Memory B cell (primary cell): ENCODE results near the gene DRC1.
"Not testable (repeated sequence)": the region's sequence is repeated elsewhere in the genome, so short reads cannot be mapped to it uniquely, and the experiment has no call there.

Experiments
- ATAC-seq: fragments of 150-1000 bp; cut with Tn5 transposase; 2 replicates; pipeline ENCODE4 v1.10.0; 2021; ENCODE audit warnings: low read depth, mild to moderate bottlenecking, moderate library complexity
- DNase-seq, 2 donors: peaks; one replicate each; pipeline ENCODE4 v3.0.0; 2022; ENCODE audit warnings: low spot score in 2 of 2
- H3K27ac Mint-ChIP-seq: one replicate; pipeline ENCODE4 v1.8.0; 2022; ENCODE audit warnings: mild to moderate bottlenecking, moderate library complexity, mixed read lengths
- H3K27me3 Mint-ChIP-seq: one replicate; pipeline ENCODE4 v1.8.0; 2022; ENCODE audit warnings: mixed read lengths
- H3K36me3 Mint-ChIP-seq: one replicate; pipeline ENCODE4 v1.8.0; 2022; ENCODE audit warnings: mild to moderate bottlenecking, mixed read lengths
- H3K4me1 Mint-ChIP-seq: one replicate; pipeline ENCODE4 v1.8.0; 2022; ENCODE audit warnings: mixed read lengths
- H3K4me3 Mint-ChIP-seq: one replicate; pipeline ENCODE4 v1.8.0; 2022; ENCODE audit warnings: mild to moderate bottlenecking, moderate library complexity, mixed read lengths
- H3K9me3 Mint-ChIP-seq: one replicate; pipeline ENCODE4 v1.8.0; 2022; ENCODE audit warnings: mixed read lengths

Gene DRC1

DNA sequence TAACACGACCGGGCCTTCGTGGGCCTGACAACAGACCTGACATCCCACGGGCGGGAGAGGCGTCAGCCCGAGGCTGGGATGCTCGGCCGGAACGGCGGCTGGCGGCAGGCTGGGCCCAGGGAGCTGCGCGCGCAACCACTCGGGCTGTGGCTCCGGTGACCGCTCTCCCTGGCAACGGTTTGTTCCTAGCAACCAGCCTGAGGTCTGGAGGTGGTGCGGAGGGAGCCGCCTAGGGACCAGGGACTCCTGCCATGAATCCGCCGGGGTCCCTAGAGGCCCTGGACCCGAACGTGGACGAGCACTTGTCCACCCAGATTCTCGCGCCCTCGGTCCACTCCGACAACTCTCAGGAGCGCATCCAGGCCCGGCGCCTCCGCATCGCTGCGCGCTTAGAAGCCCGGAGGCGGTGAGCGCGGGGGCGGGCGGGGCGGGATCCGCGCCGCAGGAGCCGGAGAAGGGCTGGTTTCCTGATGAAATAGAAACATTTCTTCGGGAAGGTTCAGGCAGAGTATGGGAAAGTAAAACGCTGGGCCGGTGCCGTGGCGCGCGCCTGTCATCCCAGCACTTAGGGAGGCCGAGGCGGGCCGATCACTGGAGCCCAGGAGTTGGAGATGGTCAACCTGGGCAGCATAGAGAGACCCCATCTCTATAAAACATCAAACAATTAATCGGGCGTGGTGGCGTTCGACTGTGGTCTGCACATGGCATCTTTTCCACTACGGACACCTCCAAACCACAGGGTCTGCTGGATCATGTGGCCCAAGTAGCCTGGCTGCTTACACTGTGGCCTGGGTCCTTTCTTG, at the start of gene DRC1:
Gene DRC1 (plus strand): TSS at position 182 of the 803 bp plus-strand sequence. CDS start 70 bp downstream, at position 252.
- Mint-ChIP-seq H3K9me3 (no peaks in the 10 kb centered on the region), H3K4me3 (no peak within 1 kb of the TSS), H3K4me1 (no peaks in the 10 kb centered on the region), H3K27me3 (peaks cover 3% of the 10 kb centered on the region), H3K27ac (no peak within 1 kb of the TSS), H3K36me3 (no peaks in the 10 kb centered on the region)
- no peak for DNase-seq
- no peak for ATAC-seq

- Mint-ChIP-seq H3K4me1 (peaks cover 27% of the 10 kb centered on the region), H3K27ac (no peak overlapping the region)
- no peak for ATAC-seq
Measured at GRCh38 chr2:26352892-26353291, 48.8 kb upstream of the DRC1 start.

DNA sequence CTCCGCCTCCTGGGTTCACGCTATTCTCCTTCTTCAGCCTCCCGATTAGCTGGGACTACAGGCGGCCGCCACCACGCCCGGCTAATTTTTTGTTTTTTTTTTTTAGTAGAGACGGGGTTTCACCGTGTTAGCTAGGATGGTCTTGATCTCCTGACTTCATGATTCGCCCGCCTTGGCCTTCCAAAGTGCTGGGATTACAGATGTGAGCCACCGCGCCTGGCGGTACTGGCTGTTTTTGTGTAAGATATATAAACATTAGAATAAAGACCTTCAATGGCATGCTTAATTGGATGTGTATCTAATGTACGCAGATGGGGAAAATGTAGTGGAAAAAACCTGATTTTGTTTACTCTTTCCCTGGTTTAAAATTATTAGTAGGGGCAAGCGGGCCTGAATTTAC, 47.3 kb upstream of the DRC1 start:
- not testable (repeated sequence) for DNase-seq, H3K4me3 Mint-ChIP-seq, H3K27ac Mint-ChIP-seq, H3K27me3 Mint-ChIP-seq, H3K36me3 Mint-ChIP-seq, H3K9me3 Mint-ChIP-seq, ATAC-seq
- H3K4me1 Mint-ChIP-seq: peaks cover 25% of the 10 kb centered on the region

More at GRCh38 chr2:26352892-26353291, 48.8 kb upstream of the DRC1 start:
- H3K36me3 Mint-ChIP-seq: peaks cover 9% of the 10 kb centered on the region
- H3K9me3 Mint-ChIP-seq: no peaks in the 10 kb centered on the region
- no peak overlapping the region for H3K4me3 Mint-ChIP-seq
- H3K27me3 Mint-ChIP-seq: no peaks in the 10 kb centered on the region
- no peak for DNase-seq

GRCh38 chr2:26355038-26355995, 46.4 kb upstream of the DRC1 start:
- DNase-seq: no peak
- H3K36me3 Mint-ChIP-seq: peaks cover 9% of the 10 kb centered on the region
- H3K27ac Mint-ChIP-seq: no peak overlapping the region
- H3K9me3 Mint-ChIP-seq: no peaks in the 10 kb centered on the region
- H3K4me1 Mint-ChIP-seq: peaks cover 29% of the 10 kb centered on the region
- ATAC-seq: no peak
- no peaks in the 10 kb centered on the region for H3K27me3 Mint-ChIP-seq
- no peak overlapping the region for H3K4me3 Mint-ChIP-seq

DNA sequence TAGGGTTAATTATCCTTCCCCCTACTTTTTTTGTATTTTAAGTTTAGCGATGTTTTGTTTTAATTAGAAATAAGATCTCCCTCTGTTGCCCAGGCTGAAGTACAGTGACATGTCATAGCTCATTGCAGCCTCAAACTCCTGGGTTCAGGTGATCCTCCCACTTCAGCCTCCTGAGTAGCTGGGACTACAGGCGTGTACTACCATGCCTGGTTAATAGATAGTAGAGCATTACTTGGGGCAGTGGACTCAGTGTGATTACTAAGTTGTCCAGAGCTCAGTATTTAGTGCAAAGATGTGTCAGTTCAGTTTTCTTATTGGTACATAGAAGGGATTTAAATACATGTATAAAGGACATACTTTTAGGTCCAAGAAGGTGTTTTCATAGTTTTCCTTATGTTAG, 45.6 kb upstream of the DRC1 start:
- no peak for ATAC-seq
- no peak overlapping the region for H3K4me3 Mint-ChIP-seq
- H3K27me3 Mint-ChIP-seq: no peaks in the 10 kb centered on the region
- H3K9me3 Mint-ChIP-seq: no peaks in the 10 kb centered on the region
- no peak overlapping the region for H3K27ac Mint-ChIP-seq
- H3K4me1 Mint-ChIP-seq: peaks cover 29% of the 10 kb centered on the region
- peaks cover 9% of the 10 kb centered on the region for H3K36me3 Mint-ChIP-seq
- no peak for DNase-seq

GRCh38 chr2:26356771-26357170, 44.9 kb upstream of the DRC1 start:
- ATAC-seq: no peak
- Mint-ChIP-seq H3K4me1 (peaks cover 26% of the 10 kb centered on the region), H3K36me3 (peaks cover 9% of the 10 kb centered on the region), H3K27ac (no peak overlapping the region), H3K9me3 (no peaks in the 10 kb centered on the region), H3K4me3 (no peak overlapping the region), H3K27me3 (no peaks in the 10 kb centered on the region)
- no peak for DNase-seq

GRCh38 chr2:26359886-26360473, 41.7 kb upstream of the DRC1 start:
- no peak overlapping the region for H3K27ac Mint-ChIP-seq
- DNase-seq (no peak), ATAC-seq (no peak)
- peaks cover 11% of the 10 kb centered on the region for H3K36me3 Mint-ChIP-seq
- H3K9me3 Mint-ChIP-seq: no peaks in the 10 kb centered on the region
- peaks cover 27% of the 10 kb centered on the region for H3K4me1 Mint-ChIP-seq
- H3K4me3 Mint-ChIP-seq: no peak overlapping the region
- no peaks in the 10 kb centered on the region for H3K27me3 Mint-ChIP-seq

GRCh38 chr2:26363323-26363722, 38.4 kb upstream of the DRC1 start:
- Mint-ChIP-seq H3K27ac (peak overlapping the region; percentile 47), H3K27me3 (no peaks in the 10 kb centered on the region), H3K9me3 (no peaks in the 10 kb centered on the region), H3K36me3 (peaks cover 13% of the 10 kb centered on the region), H3K4me1 (peaks cover 12% of the 10 kb centered on the region), H3K4me3 (no peak overlapping the region)
- ATAC-seq (no peak), DNase-seq (no peak)

DNA sequence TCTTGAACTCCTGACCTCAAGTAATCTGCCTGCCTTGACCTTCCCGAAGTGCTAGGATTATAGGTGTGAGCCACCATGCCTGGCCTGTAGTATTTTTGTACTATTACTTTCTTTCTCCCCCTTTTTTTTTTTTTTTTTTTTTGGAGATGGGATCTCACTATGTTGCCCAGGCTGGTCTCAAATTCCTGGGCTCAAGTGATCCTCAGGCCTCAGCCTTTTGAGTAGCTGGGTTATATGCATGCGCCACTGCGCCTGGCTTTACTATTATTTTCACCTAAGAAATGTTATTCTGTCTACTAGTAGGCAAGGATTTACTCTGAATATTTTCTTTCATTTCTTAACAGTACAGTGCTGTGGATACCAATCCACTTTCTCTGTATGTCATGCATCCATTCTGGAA, 37.8 kb upstream of the DRC1 start:
- Mint-ChIP-seq H3K27me3 (no peaks in the 10 kb centered on the region), H3K9me3 (no peaks in the 10 kb centered on the region), H3K36me3 (peaks cover 13% of the 10 kb centered on the region), H3K4me3 (no peak overlapping the region), H3K27ac (no peak overlapping the region), H3K4me1 (peaks cover 12% of the 10 kb centered on the region)
- ATAC-seq (no peak), DNase-seq (no peak)

- no peak for ATAC-seq
- Mint-ChIP-seq H3K4me1 (peaks cover 9% of the 10 kb centered on the region), H3K36me3 (peaks cover 20% of the 10 kb centered on the region), H3K9me3 (no peaks in the 10 kb centered on the region), H3K4me3 (no peak overlapping the region), H3K27me3 (no peaks in the 10 kb centered on the region), H3K27ac (no peak overlapping the region)
- DNase-seq: no peak
Measured at GRCh38 chr2:26364669-26365068, 37.1 kb upstream of the DRC1 start.

DNA sequence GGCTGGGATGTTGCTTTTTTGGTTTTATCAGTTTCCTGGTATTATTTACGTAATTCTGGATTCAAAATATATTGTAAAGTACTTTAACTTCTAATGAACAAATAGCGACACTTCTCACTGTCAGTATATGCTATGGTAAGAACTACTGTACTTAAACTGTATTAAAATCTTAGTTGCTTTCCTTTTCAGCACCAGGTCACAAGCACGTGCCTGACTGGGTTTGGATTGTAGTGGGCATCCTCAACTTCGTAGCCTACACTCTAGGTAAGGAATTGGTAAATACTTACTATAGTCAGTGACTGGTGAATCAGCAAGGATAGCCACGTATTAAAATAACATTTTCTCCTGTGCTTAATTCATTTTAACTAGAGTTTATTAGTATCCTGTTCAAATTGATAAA, 34.8 kb upstream of the DRC1 start:
- Mint-ChIP-seq H3K9me3 (no peaks in the 10 kb centered on the region), H3K27ac (no peak overlapping the region), H3K36me3 (peaks cover 23% of the 10 kb centered on the region), H3K27me3 (no peaks in the 10 kb centered on the region), H3K4me3 (no peak overlapping the region), H3K4me1 (peaks cover 7% of the 10 kb centered on the region)
- ATAC-seq: no peak
- no peak for DNase-seq

GRCh38 chr2:26369664-26370063, 32.1 kb upstream of the DRC1 start:
- ATAC-seq, H3K4me1 Mint-ChIP-seq, DNase-seq, H3K9me3 Mint-ChIP-seq, H3K27me3 Mint-ChIP-seq, H3K27ac Mint-ChIP-seq, H3K4me3 Mint-ChIP-seq: not testable (repeated sequence)
- peaks cover 29% of the 10 kb centered on the region for H3K36me3 Mint-ChIP-seq

GRCh38 chr2:26370909-26371308, 30.8 kb upstream of the DRC1 start:
- H3K27ac Mint-ChIP-seq, H3K4me1 Mint-ChIP-seq, DNase-seq, H3K27me3 Mint-ChIP-seq, H3K4me3 Mint-ChIP-seq, H3K9me3 Mint-ChIP-seq, ATAC-seq: not testable (repeated sequence)
- peaks cover 29% of the 10 kb centered on the region for H3K36me3 Mint-ChIP-seq

- Mint-ChIP-seq H3K9me3 (no peaks in the 10 kb centered on the region), H3K4me1 (no peaks in the 10 kb centered on the region), H3K4me3 (no peak overlapping the region), H3K27ac (no peak overlapping the region), H3K36me3 (peaks cover 33% of the 10 kb centered on the region), H3K27me3 (no peaks in the 10 kb centered on the region)
- DNase-seq: no peak
- no peak for ATAC-seq
Measured at GRCh38 chr2:26376799-26377198, 24.9 kb upstream of the DRC1 start.
